Spleen (tissue), 11 donors: ENCODE results near the gene TRMT61A. TPM values are rescaled to one million over a fixed set of nuclear protein-coding genes. Genes with fewer than 3 reads are reported as not detected.
A peak's percentile ranks its signal among the peaks of the same experiment; 100 is the strongest.

Experiments used
- DNase-seq: peaks from one replicate; pipeline ENCODE4 v3.0.0-alpha.2; 2020
- H3K27ac ChIP-seq, 8 donors: fragments of 200-600 bp; sonication (generic) in 7 of 8; 1 replicate in 4 of 8; 2 replicates in 4 of 8; pipeline versions ENCODE4 v1.5.0 to v1.8.0; 2016 to 2021; ENCODE audit warnings: inconsistent platforms in 4 of 8, mild to moderate bottlenecking in 4 of 8, moderate library complexity in 1 of 8
- H3K27me3 ChIP-seq, 7 donors: fragments of 200-600 bp; sonication (generic) in 6 of 7; replicated peaks in 1 of 7; 1 replicate in 4 of 7; 2 replicates in 3 of 7; pipeline versions ENCODE4 v1.5.0 to v1.8.0; 2016 to 2021; ENCODE audit warnings: inconsistent platforms in 3 of 7, mild to moderate bottlenecking in 1 of 7
- H3K36me3 ChIP-seq, 6 donors: fragments of 200-600 bp; sonication (generic) in 5 of 6; 1 replicate in 4 of 6; 2 replicates in 2 of 6; pipeline versions ENCODE4 v1.5.0 to v1.8.0; 2016 to 2021; ENCODE audit warnings: inconsistent platforms in 2 of 6
- H3K4me1 ChIP-seq, 6 donors: fragments of 200-600 bp; sonication (generic) in 5 of 6; 1 replicate in 3 of 6; 2 replicates in 3 of 6; pipeline versions ENCODE4 v1.5.0 to v1.8.0; 2016 to 2021; ENCODE audit warnings: inconsistent platforms in 3 of 6
- H3K4me3 ChIP-seq, 8 donors: fragments of 200-600 bp; sonication (generic) in 7 of 8; 1 replicate in 4 of 8; 2 replicates in 4 of 8; pipeline versions ENCODE4 v1.5.0 to v1.8.0; 2016 to 2021; ENCODE audit warnings: inconsistent platforms in 4 of 8, mild to moderate bottlenecking in 4 of 8, moderate library complexity in 2 of 8
- H3K9me3 ChIP-seq, 8 donors: fragments of 200-600 bp; sonication (generic) in 7 of 8; 1 replicate in 4 of 8; 2 replicates in 4 of 8; pipeline versions ENCODE4 v1.5.0 to v1.8.0; 2016 to 2021; ENCODE audit warnings: inconsistent platforms in 4 of 8
- CTCF ChIP-seq, 11 experiments: fragments of 200-600 bp in 7 of 11; fragments of 450-650 bp in 4 of 11; sonication (generic) in 4 of 11; IDR thresholded peaks in 8 of 11; conservative IDR thresholded peaks in 3 of 11; 1 replicate in 7 of 11; 2 replicates in 4 of 11; pipeline versions ENCODE4 v1.4.0 to v1.8.0; 2016 to 2021; ENCODE audit warnings: antibody characterized with exemption in 11 of 11, inconsistent platforms in 4 of 11, mild to moderate bottlenecking in 1 of 11
- POLR2A ChIP-seq, 3 donors: fragments of 450-650 bp; IDR thresholded peaks; one replicate each; pipeline ENCODE4 v1.5.1; 2017; ENCODE audit warnings: antibody characterized with exemption in 3 of 3, mild to moderate bottlenecking in 1 of 3
- POLR2AphosphoS5 ChIP-seq, 3 donors: sonication (generic); formaldehyde crosslinking; IDR thresholded peaks; one replicate each; pipeline ENCODE4 v1.5.1; 2017; ENCODE audit warnings: antibody characterized with exemption in 3 of 3
- WGBS, 5 donors: extraction: QIAGEN DNeasy Blood & Tissue Kit in 3 of 5; methylation state at CpG; one replicate each; pipeline versions ENCODE4 v1.1.5 to v1.1.7; 2013 to 2018; 5-methylcytosine and 5-hydroxymethylcytosine counted together
- intact Hi-C: fragments of 100-400 bp; cut with DNase I; formaldehyde crosslinking; loops from one replicate; pipeline ENCODE4 v1.15.0; 2023; ENCODE audit warnings: low total_unique reads
- polyA plus RNA-seq, 3 donors: library from polyadenylated mRNA; stranded (reverse); fragments of 200-250 nt; gene quantifications; one replicate each; pipeline ENCODE4 v1.2.1, GENCODE V29; 2013
- total RNA-seq, 7 donors: library from RNA; depleted of rRNA in 3 of 7; stranded (reverse); fragments of >200 nt in 3 of 7; fragmentation: NEBNext Ultra II Directional in 4 of 7; extraction: Animal tissue kit (Norgen Biotek cat#: 25700) in 4 of 7; gene quantifications; one replicate each; pipeline versions ENCODE4 v1.1.0 to v1.2.1, GENCODE V29; 2016 to 2021
- donor health status: healthy with polysubstance abuse.
- donor health status: DM: no; HTN: no; CAD: no; lungs with moderate emphysema.
- donor health status: DM: no; HTN: no; CAD: no.
- donor health status: Bipolar disorder and iron deficiency.
- donor health status: healthy.
- donor health status: DM: no; HTN: no; CAD: no.
- donor health status: DM: yes; HTN: yes; CAD: no.

Gene TRMT61A
- total and polyA plus RNA-seq, 10 donors = 8.0 to 14.2 (median 9.5) TPM

GRCh38 chr14:103531421-103532215, 2.6 kb downstream of the TRMT61A start:
- intact Hi-C loops = no loop called here
- Histone ChIP-seq H3K27me3 (no peaks in the 10 kb centered on the region), H3K9me3 (no peaks in the 10 kb centered on the region), H3K27ac (no peak overlapping the region), H3K4me1 (peaks cover 21 to 66% (median 46%) of the 10 kb centered on the region in 6 donors), H3K4me3 (no peak overlapping the region), H3K36me3 (peaks cover 0 to 64% (median 25%) of the 10 kb centered on the region in 6 donors)
- no peak for TF ChIP-seq CTCF (IDR thresholded peaks at IDR 0.05 in 8 of 11, conservative IDR thresholded peaks at IDR 0.05 in 3 of 11)
- no peak for DNase-seq
- 84 to 93% (median 88%) methylated on average over 15 of the region's 15 CpGs for WGBS, 5 donors

GRCh38 chr14:103532216-103533136, 3.5 kb downstream of the TRMT61A start:
- TF ChIP-seq POLR2AphosphoS5 (IDR thresholded peaks at IDR 0.05) = peak in 1 of 3 donors; percentile 7
- TF ChIP-seq CTCF (IDR thresholded peaks at IDR 0.05 in 8 of 11, conservative IDR thresholded peaks at IDR 0.05 in 3 of 11) = no peak
- no peak for TF ChIP-seq POLR2A (IDR thresholded peaks at IDR 0.05)
- WGBS, 5 donors = 84 to 97% (median 89%) methylated on average over 12 to 32 of the region's 32 CpGs
- Histone ChIP-seq H3K36me3 (peaks cover 0 to 69% (median 25%) of the 10 kb centered on the region in 6 donors), H3K4me1 (peaks cover 21 to 58% (median 38%) of the 10 kb centered on the region in 6 donors), H3K4me3 (no peak overlapping the region), H3K9me3 (no peaks in the 10 kb centered on the region), H3K27me3 (no peaks in the 10 kb centered on the region), H3K27ac (peak overlapping the region in 1 of 8 donors; percentile 37)
- intact Hi-C loops = no loop called here
- DNase-seq = no peak

GRCh38 chr14:103533137-103533998, 4.4 kb downstream of the TRMT61A start:
- Histone ChIP-seq H3K4me1 (peaks cover 12 to 49% (median 29%) of the 10 kb centered on the region in 6 donors), H3K36me3 (peaks cover 0 to 69% (median 25%) of the 10 kb centered on the region in 6 donors), H3K27ac (peak overlapping the region in 2 of 8 donors; percentile 25 to 37), H3K4me3 (no peak overlapping the region), H3K9me3 (no peaks in the 10 kb centered on the region), H3K27me3 (peaks cover 0 to 4% (median 0%) of the 10 kb centered on the region in 7 donors)
- intact Hi-C loops = no loop called here
- 77 to 91% (median 87%) methylated on average over 10 to 23 of the region's 23 CpGs for WGBS, 5 donors
- no peak for DNase-seq
- TF ChIP-seq POLR2A (IDR thresholded peaks at IDR 0.05) = no peak
- no peak for TF ChIP-seq POLR2AphosphoS5 (IDR thresholded peaks at IDR 0.05)
- TF ChIP-seq CTCF (IDR thresholded peaks at IDR 0.05 in 8 of 11, conservative IDR thresholded peaks at IDR 0.05 in 3 of 11) = no peak
